Activated naive CD4-positive, alpha-beta T cell treated with anti-CD3 and anti-CD28 coated beads, Interleukin-2, amount 10 ng/mL, durations not matched to agents 7 days and 5 days (primary cell): ENCODE results near the gene CLDND1.

ENCODE experiments used
- CTCF ChIA-PET: fragments of 350-600 bp; sonication (Branson Sonifier 250); formaldehyde crosslinking; loops from one replicate; lab custom pipeline; 2021; ENCODE audit warnings: antibody characterized with exemption; lab: Charles Lee
- DNase-seq: peaks from one replicate; pipeline ENCODE4 v3.0.0-alpha.2; 2020
- H3K27ac Mint-ChIP-seq: one replicate; pipeline ENCODE4 v1.8.0; 2021; ENCODE audit warnings: mild to moderate bottlenecking, moderate library complexity, mixed read lengths
- H3K27me3 Mint-ChIP-seq: one replicate; pipeline ENCODE4 v1.8.0; 2021; ENCODE audit warnings: mild to moderate bottlenecking, mixed read lengths
- H3K36me3 Mint-ChIP-seq: one replicate; pipeline ENCODE4 v1.8.0; 2021; ENCODE audit warnings: mixed read lengths
- H3K4me1 Mint-ChIP-seq: one replicate; pipeline ENCODE4 v1.8.0; 2021; ENCODE audit warnings: mixed read lengths
- H3K4me3 Mint-ChIP-seq: one replicate; pipeline ENCODE4 v1.8.0; 2021; ENCODE audit warnings: mild to moderate bottlenecking, moderate library complexity, mixed read lengths
- H3K9me3 Mint-ChIP-seq: one replicate; pipeline ENCODE4 v1.8.0; 2021; ENCODE audit warnings: mixed read lengths

CLDND1 gene

DNA sequence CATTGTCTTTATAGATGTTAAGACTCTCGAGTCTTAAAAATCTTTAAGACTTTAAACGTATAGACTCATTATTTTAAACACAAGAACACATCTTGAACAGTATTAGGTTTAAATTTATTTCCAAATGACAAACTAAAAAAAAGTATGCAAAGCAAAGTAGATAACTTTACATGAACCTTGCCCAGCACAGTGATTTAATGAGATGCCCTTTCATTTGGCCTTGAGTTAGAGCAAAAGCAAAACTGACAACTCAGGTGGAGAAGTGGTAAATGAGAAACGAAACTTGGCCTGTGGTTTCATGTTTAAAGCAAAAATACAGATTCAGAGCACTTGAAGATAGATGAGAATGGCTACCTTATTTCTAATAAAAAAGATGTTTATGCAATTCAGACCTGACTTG, 17.6 kb upstream of the CLDND1 start:
- H3K4me1 Mint-ChIP-seq: peaks cover 69% of the 10 kb centered on the region
- no peak for DNase-seq
- H3K27me3 Mint-ChIP-seq: no peaks in the 10 kb centered on the region
- peaks cover 6% of the 10 kb centered on the region for H3K9me3 Mint-ChIP-seq
- CTCF ChIA-PET: interaction anchor here (1.4 to 2.5 kb wide), 3 partner anchors 14 to 34 kb away, joined by 3 to 6 read pairs (median 4); no protein-coding TSS in a partner anchor
- H3K36me3 Mint-ChIP-seq: peaks cover 30% of the 10 kb centered on the region
- H3K4me3 Mint-ChIP-seq: peak overlapping the region; percentile 1
- H3K27ac Mint-ChIP-seq: peak overlapping the region; percentile 58

GRCh38 chr3:98536456-98537017, 13.8 kb upstream of the CLDND1 start:
- CTCF ChIA-PET: interaction anchor here (0.8 to 3.0 kb wide), 6 partner anchors 14 to 37 kb away, joined by 3 to 14 read pairs (median 4); no protein-coding TSS in a partner anchor
- Mint-ChIP-seq H3K36me3 (peaks cover 23% of the 10 kb centered on the region), H3K27me3 (no peaks in the 10 kb centered on the region), H3K4me1 (peaks cover 68% of the 10 kb centered on the region), H3K27ac (peak overlapping the region; percentile 88), H3K4me3 (peak overlapping the region; percentile 43), H3K9me3 (no peaks in the 10 kb centered on the region)
- no peak for DNase-seq

DNA sequence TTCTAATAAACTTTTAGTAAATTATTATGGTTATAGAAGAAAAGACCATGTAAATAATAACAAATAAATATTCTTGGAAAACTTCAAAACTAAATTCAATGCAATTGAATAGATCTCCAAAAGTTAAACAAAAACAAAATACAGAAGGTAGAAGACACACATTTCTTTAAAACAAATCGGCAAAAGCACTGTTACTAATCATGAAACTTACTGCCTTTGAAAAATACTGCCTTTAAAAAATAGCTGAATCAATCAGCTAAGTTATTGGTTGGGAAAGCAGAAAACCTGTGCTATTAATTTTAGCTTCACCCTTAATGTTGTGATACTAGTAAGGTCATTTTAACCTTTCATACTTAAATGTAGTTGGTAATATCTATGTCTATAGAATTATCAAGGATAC, 12.0 kb upstream of the CLDND1 start:
- Mint-ChIP-seq H3K9me3 (no peaks in the 10 kb centered on the region), H3K27ac (no peak overlapping the region), H3K36me3 (peaks cover 28% of the 10 kb centered on the region), H3K4me1 (peaks cover 66% of the 10 kb centered on the region), H3K27me3 (no peaks in the 10 kb centered on the region), H3K4me3 (peak overlapping the region; percentile 12)
- no peak for DNase-seq
- CTCF ChIA-PET: interaction anchor here (1.4 to 1.5 kb wide), 2 partner anchors 11 to 38 kb away, joined by 3 read pairs; no protein-coding TSS in a partner anchor

- CTCF ChIA-PET: interaction anchor here (1.5 kb wide), 1 partner anchor 38 kb away, joined by 3 read pairs; no protein-coding TSS in a partner anchor
- peaks cover 29% of the 10 kb centered on the region for H3K36me3 Mint-ChIP-seq
- H3K27ac Mint-ChIP-seq: no peak overlapping the region
- DNase-seq: no peak
- no peaks in the 10 kb centered on the region for H3K9me3 Mint-ChIP-seq
- H3K27me3 Mint-ChIP-seq: no peaks in the 10 kb centered on the region
- H3K4me1 Mint-ChIP-seq: peaks cover 62% of the 10 kb centered on the region
- peak overlapping the region; percentile 70 for H3K4me3 Mint-ChIP-seq
Observed at GRCh38 chr3:98534168-98534567, 11.5 kb upstream of the CLDND1 start.

DNA sequence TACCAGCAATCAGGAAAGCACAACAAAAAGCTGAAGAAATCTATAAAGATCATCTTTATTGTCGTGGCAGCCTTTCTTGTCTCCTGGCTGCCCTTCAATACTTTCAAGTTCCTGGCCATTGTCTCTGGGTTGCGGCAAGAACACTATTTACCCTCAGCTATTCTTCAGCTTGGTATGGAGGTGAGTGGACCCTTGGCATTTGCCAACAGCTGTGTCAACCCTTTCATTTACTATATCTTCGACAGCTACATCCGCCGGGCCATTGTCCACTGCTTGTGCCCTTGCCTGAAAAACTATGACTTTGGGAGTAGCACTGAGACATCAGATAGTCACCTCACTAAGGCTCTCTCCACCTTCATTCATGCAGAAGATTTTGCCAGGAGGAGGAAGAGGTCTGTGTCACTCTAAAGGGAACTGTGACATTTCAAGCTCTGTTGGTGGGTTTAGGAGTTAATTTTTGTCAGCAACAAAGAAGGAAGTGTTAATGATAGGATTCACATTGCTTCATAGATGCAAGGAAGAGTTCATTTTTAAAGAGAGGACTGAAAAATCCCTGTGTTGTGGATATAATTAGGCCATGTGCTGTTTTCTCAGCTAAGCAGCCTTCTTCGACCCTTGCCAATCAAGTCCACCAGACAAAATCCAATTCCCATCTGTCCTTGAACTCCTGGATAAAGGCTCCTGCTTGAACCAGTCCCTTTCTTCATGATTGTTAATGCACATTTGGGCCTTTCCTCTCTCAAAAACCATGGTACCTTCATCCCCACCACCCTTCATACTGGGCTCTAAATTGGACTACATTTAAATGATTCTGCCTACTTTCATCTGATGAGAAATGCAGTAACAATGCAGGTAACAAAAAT, 10.2 kb upstream of the CLDND1 start:
- Mint-ChIP-seq H3K4me3 (peak overlapping the region; percentile 70), H3K27ac (peak overlapping the region; percentile 86), H3K4me1 (peaks cover 63% of the 10 kb centered on the region), H3K9me3 (no peaks in the 10 kb centered on the region), H3K36me3 (peaks cover 26% of the 10 kb centered on the region), H3K27me3 (no peaks in the 10 kb centered on the region)
- no peak for DNase-seq
- CTCF ChIA-PET: interaction anchor here (0.6 to 0.7 kb wide), 2 partner anchors 19 to 23 kb away, joined by 3 read pairs; no protein-coding TSS in a partner anchor

DNA sequence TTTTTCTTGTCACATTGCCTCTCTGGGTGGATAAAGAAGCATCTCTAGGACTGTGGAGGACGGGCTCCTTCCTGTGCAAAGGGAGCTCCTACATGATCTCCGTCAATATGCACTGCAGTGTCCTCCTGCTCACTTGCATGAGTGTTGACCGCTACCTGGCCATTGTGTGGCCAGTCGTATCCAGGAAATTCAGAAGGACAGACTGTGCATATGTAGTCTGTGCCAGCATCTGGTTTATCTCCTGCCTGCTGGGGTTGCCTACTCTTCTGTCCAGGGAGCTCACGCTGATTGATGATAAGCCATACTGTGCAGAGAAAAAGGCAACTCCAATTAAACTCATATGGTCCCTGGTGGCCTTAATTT, 9.6 kb upstream of the CLDND1 start:
- H3K9me3 Mint-ChIP-seq: no peaks in the 10 kb centered on the region
- H3K36me3 Mint-ChIP-seq: peaks cover 27% of the 10 kb centered on the region
- no peaks in the 10 kb centered on the region for H3K27me3 Mint-ChIP-seq
- DNase-seq: no peak
- peaks cover 66% of the 10 kb centered on the region for H3K4me1 Mint-ChIP-seq
- H3K4me3 Mint-ChIP-seq: peak overlapping the region; percentile 70
- peak overlapping the region; percentile 86 for H3K27ac Mint-ChIP-seq
- CTCF ChIA-PET: no interaction called here

GRCh38 chr3:98531622-98532274, 9.0 kb upstream of the CLDND1 start, which contains the start of gene GPR15:
Gene GPR15 (plus strand): TSS chr3:98531978. CDS start chr3:98532034, 56 bp downstream.
- H3K4me1 Mint-ChIP-seq: peaks cover 63% of the 10 kb centered on the region

GRCh38 chr3:98530676-98531075, 8.0 kb upstream of the CLDND1 start:
- peaks cover 30% of the 10 kb centered on the region for H3K36me3 Mint-ChIP-seq
- no peak overlapping the region for H3K27ac Mint-ChIP-seq
- peaks cover 1% of the 10 kb centered on the region for H3K9me3 Mint-ChIP-seq
- no peak for DNase-seq
- H3K4me3 Mint-ChIP-seq: no peak overlapping the region
- peaks cover 58% of the 10 kb centered on the region for H3K4me1 Mint-ChIP-seq
- CTCF ChIA-PET: no interaction called here
- no peaks in the 10 kb centered on the region for H3K27me3 Mint-ChIP-seq

More at GRCh38 chr3:98531622-98532274, 9.0 kb upstream of the CLDND1 start, which contains the start of gene GPR15:
- H3K4me3 Mint-ChIP-seq: peak within 1 kb of the TSS; percentile 70
- DNase-seq: no peak
- CTCF ChIA-PET: no interaction called here
- no peaks in the 10 kb centered on the region for H3K9me3 Mint-ChIP-seq
- no peaks in the 10 kb centered on the region for H3K27me3 Mint-ChIP-seq
- H3K27ac Mint-ChIP-seq: peak within 1 kb of the TSS; percentile 86
- H3K36me3 Mint-ChIP-seq: peaks cover 28% of the 10 kb centered on the region

GRCh38 chr3:98529856-98530459, 7.3 kb upstream of the CLDND1 start:
- peaks cover 36% of the 10 kb centered on the region for H3K36me3 Mint-ChIP-seq
- no peak overlapping the region for H3K4me3 Mint-ChIP-seq
- H3K4me1 Mint-ChIP-seq: peaks cover 65% of the 10 kb centered on the region
- peaks cover 3% of the 10 kb centered on the region for H3K9me3 Mint-ChIP-seq
- H3K27ac Mint-ChIP-seq: no peak overlapping the region
- CTCF ChIA-PET: no interaction called here
- H3K27me3 Mint-ChIP-seq: no peaks in the 10 kb centered on the region
- no peak for DNase-seq

- DNase-seq: no peak
- CTCF ChIA-PET: no interaction called here
- Mint-ChIP-seq H3K27ac (no peak overlapping the region), H3K4me3 (no peak overlapping the region), H3K9me3 (peaks cover 11% of the 10 kb centered on the region), H3K27me3 (no peaks in the 10 kb centered on the region), H3K4me1 (peaks cover 70% of the 10 kb centered on the region), H3K36me3 (peaks cover 45% of the 10 kb centered on the region)
Observed at GRCh38 chr3:98528474-98529346, 6.0 kb upstream of the CLDND1 start.

GRCh38 chr3:98525494-98525893, 2.8 kb upstream of the CLDND1 start:
- no peak for DNase-seq
- CTCF ChIA-PET: interaction anchor here (1.4 kb wide), 1 partner anchor 48 kb away, joined by 3 read pairs; no protein-coding TSS in a partner anchor
- Mint-ChIP-seq H3K4me1 (peaks cover 58% of the 10 kb centered on the region), H3K4me3 (no peak overlapping the region), H3K9me3 (peaks cover 11% of the 10 kb centered on the region), H3K27me3 (peaks cover 5% of the 10 kb centered on the region), H3K27ac (no peak overlapping the region), H3K36me3 (peaks cover 48% of the 10 kb centered on the region)

DNA sequence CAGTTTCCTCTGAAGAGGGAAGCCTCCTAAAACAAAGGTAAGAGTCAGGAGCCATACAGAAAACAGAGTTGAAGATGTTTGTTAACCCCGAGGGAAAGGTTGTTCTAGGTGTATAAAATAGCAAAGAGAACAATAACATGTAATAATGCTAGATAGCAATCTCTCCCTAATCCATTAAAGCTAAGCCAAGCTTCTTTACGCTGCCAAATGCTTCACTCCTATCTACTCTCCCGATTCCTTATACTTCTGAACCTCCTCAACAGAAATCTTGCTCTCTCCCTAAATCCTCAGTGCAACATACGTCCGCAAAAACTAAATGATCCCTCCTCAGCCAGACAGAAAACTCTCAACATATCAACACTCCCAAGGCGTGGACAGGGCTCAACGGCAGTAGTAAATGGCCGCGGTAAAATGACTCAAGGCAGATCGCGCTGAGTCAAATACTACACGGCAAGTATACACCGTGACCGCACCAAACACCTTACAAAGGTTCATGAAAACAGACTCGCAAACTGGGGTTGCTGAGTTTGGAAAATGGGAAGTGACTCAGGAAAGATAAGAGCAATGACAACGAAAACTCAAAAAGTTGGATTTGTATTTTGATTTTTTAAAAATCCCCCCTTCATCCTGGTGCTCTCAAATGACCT, 682 bp downstream of the CLDND1 start:
- peak overlapping the region; percentile 92 for H3K4me3 Mint-ChIP-seq
- peak; percentile 63 for DNase-seq
- H3K9me3 Mint-ChIP-seq: peaks cover 11% of the 10 kb centered on the region
- H3K4me1 Mint-ChIP-seq: peaks cover 74% of the 10 kb centered on the region
- H3K36me3 Mint-ChIP-seq: peaks cover 75% of the 10 kb centered on the region
- CTCF ChIA-PET: interaction anchor here (1.0 kb wide), 3 partner anchors 49 to 52 kb away, joined by 3 read pairs; no protein-coding TSS in a partner anchor
- peaks cover 5% of the 10 kb centered on the region for H3K27me3 Mint-ChIP-seq
- H3K27ac Mint-ChIP-seq: peak overlapping the region; percentile 91
